Measurements from ENCODE around the gene FAM76A.

The FAM76A gene

DNA sequence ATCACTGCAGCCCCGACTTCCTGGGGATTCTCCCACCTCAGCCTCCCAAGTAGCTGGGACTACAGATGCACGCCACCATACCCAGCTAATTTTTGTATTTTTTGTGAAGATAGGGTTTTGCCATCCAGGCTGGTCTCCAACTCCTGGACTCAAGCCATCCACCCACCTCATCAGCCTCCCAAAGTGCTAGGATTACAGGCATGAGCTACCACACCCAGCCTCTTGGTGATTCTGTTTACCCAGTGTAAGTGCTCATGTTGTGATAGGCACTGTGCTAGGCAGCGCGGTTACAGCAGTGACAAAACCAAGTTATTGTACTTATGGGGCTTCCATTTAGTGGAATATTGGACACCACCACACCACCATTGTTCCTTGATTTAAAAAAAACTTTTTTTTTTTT, 37.6 kb downstream of the FAM76A start:
- DNase-seq (ENCODE audit: low spot score) = no peak
- no peak overlapping the region for H3K27ac ChIP-seq (ENCODE audit: poor library complexity, severe bottlenecking)
- H3K9me3 ChIP-seq (ENCODE audit: severe bottlenecking) = no peaks in the 10 kb centered on the region
- no peak overlapping the region for H3K4me3 ChIP-seq (ENCODE audit: severe bottlenecking)
- H3K4me1 ChIP-seq (ENCODE audit: insufficient read depth, poor library complexity, severe bottlenecking) = no peaks in the 10 kb centered on the region
- H3K36me3 ChIP-seq (ENCODE audit: low read depth) = peaks cover 14% of the 10 kb centered on the region
- TF ChIP-seq, protein P1, sequence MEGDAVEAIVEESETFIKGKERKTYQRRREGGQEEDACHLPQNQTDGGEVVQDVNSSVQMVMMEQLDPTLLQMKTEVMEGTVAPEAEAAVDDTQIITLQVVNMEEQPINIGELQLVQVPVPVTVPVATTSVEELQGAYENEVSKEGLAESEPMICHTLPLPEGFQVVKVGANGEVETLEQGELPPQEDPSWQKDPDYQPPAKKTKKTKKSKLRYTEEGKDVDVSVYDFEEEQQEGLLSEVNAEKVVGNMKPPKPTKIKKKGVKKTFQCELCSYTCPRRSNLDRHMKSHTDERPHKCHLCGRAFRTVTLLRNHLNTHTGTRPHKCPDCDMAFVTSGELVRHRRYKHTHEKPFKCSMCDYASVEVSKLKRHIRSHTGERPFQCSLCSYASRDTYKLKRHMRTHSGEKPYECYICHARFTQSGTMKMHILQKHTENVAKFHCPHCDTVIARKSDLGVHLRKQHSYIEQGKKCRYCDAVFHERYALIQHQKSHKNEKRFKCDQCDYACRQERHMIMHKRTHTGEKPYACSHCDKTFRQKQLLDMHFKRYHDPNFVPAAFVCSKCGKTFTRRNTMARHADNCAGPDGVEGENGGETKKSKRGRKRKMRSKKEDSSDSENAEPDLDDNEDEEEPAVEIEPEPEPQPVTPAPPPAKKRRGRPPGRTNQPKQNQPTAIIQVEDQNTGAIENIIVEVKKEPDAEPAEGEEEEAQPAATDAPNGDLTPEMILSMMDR (IDR thresholded peaks at IDR 0.05; ENCODE audit: poor library complexity, severe bottlenecking) = no peak
- no peaks in the 10 kb centered on the region for H3K27me3 ChIP-seq (ENCODE audit: insufficient read depth, poor library complexity, severe bottlenecking)
- ATAC-seq (ENCODE audit: low read depth) = no peak

DNA sequence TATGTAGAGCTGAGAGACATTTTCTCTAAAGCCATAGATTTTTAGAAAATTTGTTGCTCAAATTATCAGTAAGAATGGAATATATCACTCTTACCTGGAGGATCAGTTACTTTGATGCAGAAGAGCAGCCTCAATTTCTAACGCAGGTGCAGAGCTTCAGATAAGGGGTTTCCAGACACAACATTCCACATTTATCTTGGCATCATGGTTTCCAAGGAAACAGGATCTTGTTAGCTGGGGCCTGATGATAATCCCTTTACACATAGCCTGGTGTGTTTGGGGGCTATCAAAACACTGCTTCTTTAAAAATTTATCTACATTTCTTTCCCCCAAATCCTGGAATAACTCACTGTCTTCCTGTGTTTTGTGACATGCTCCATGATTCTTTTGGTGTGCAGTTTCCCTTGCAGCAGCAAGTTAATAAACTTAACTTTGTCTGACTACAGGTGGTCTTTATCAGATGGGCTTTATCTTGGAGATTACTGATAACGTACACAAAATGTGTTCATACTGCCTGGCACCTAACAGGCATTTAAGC, 44.6 kb downstream of the FAM76A start:
- peaks cover 11% of the 10 kb centered on the region for H3K4me1 ChIP-seq (ENCODE audit: insufficient read depth, poor library complexity, severe bottlenecking)
- H3K9me3 ChIP-seq (ENCODE audit: severe bottlenecking) = no peaks in the 10 kb centered on the region
- ATAC-seq (ENCODE audit: low read depth) (no peak), DNase-seq (ENCODE audit: low spot score) (no peak)
- no peak overlapping the region for H3K27ac ChIP-seq (ENCODE audit: poor library complexity, severe bottlenecking)
- no peak overlapping the region for H3K4me3 ChIP-seq (ENCODE audit: severe bottlenecking)
- TF ChIP-seq, protein P1 (IDR thresholded peaks at IDR 0.05; ENCODE audit: poor library complexity, severe bottlenecking) = no peak
- H3K36me3 ChIP-seq (ENCODE audit: low read depth) = no peaks in the 10 kb centered on the region
- no peaks in the 10 kb centered on the region for H3K27me3 ChIP-seq (ENCODE audit: insufficient read depth, poor library complexity, severe bottlenecking)

DNA sequence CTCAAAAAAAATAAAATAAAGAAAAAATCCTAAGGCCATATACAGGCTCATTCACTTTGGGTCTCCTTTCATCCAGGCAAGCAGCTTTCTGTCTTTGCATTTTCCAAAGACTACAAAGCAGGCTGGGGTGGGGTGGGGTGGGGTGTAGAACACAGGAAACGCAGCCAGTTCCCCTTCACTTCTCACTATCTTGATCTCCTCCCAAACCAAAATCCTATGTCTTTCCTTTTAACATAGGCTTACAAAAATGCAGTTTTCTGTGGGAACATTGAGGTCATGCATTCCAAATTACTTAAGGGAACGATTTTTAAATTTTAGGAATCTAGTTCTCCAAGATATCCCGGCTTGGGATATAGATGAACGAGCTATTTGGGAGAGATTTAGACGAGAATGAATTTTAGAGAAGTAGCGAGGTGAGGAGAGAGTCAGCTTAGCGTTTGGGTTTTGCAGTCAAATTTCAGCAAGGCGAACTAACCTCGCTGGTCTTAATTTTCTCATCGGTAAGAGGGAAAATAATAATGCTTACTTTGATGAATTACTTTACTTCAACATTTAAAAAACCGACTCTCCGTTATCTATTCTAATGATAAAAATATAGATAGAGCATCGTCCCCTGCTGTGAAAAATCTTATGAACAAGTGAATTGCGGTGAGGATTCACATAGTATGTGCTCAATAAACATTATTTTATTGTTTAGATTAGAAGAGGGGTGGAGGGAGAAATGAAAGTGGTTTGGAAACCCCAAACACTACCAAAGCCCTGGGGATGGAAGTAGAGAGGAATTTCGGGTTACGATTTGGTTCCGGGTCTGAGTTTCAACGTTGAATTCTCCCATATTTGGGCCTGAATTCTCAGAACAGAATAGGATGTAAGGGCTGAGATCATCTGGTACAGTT, 46.5 kb downstream of the FAM76A start:
- Histone ChIP-seq H3K4me1 (ENCODE audit: insufficient read depth, poor library complexity, severe bottlenecking) (peaks cover 13% of the 10 kb centered on the region), H3K4me3 (ENCODE audit: severe bottlenecking) (peak overlapping the region; percentile 88), H3K9me3 (ENCODE audit: severe bottlenecking) (no peaks in the 10 kb centered on the region), H3K27me3 (ENCODE audit: insufficient read depth, poor library complexity, severe bottlenecking) (no peaks in the 10 kb centered on the region), H3K36me3 (ENCODE audit: low read depth) (no peaks in the 10 kb centered on the region; the same call in 1 of the 2 replicates), H3K27ac (ENCODE audit: poor library complexity, severe bottlenecking) (peak overlapping the region; percentile 41)
- ATAC-seq (ENCODE audit: low read depth) (no peak), DNase-seq (ENCODE audit: low spot score) (no peak)
- TF ChIP-seq, protein P1 (IDR thresholded peaks at IDR 0.05; ENCODE audit: poor library complexity, severe bottlenecking) = no peak

DNA sequence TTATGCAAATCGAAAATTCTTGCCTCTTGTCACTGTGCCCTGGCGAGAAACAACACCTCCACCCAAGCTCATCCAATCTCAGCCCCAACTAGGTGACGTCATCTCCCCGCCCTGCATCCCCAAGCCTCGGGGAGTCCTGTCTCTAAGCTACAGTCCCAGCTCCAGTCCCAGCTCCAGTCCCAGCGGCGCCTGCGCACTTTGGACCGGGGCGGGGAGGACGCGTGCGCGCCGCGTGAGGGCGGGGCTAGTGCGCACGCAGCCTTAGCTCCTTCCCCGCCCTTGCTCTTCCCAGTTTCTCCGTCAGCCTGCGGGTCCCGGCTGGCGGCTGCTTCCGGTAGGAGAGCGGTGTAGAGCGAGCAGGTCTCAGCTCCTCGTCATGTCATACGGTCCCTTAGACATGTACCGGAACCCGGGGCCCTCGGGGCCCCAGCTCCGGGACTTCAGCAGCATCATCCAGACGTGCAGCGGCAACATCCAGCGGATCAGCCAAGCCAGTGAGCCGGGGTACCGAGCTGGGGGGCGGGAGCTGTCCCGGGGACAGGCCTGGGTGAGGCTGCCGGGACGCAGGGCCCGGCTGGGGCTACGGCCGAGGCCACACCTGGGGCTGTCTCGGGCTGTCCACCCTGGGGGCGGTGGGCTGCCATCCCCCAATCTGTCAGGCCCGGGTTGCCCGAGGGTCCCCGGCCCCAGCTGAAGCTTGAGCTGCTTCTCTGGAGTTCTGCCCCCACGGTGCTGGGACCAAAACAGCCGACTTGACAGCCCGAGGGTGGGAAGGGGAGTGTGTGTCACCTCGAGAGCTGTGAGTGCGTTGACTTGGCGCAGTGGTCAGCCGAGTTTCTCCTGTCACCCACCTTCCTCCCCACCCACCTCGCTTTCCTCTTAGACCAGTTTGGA, 47.4 kb downstream of the FAM76A start, which contains the start of gene STX12:
Gene STX12 (plus strand): TSS at position 288 of the 894 bp plus-strand sequence. CDS start 89 bp downstream, at position 377.
- Histone ChIP-seq H3K9me3 (ENCODE audit: severe bottlenecking) (no peaks in the 10 kb centered on the region), H3K4me3 (ENCODE audit: severe bottlenecking) (peak within 1 kb of the TSS; percentile 88), H3K4me1 (ENCODE audit: insufficient read depth, poor library complexity, severe bottlenecking) (peaks cover 13% of the 10 kb centered on the region), H3K27ac (ENCODE audit: poor library complexity, severe bottlenecking) (peak within 1 kb of the TSS; percentile 41), H3K36me3 (ENCODE audit: low read depth) (no peaks in the 10 kb centered on the region; the same call in 1 of the 2 replicates), H3K27me3 (ENCODE audit: insufficient read depth, poor library complexity, severe bottlenecking) (no peaks in the 10 kb centered on the region)
- ATAC-seq (ENCODE audit: low read depth) (peak; percentile 92), DNase-seq (ENCODE audit: low spot score) (peak; percentile 96)
- TF ChIP-seq, protein P1 (IDR thresholded peaks at IDR 0.05; ENCODE audit: poor library complexity, severe bottlenecking) = no peak
